Stimulated activated CD8-positive, alpha-beta memory T cell treated with anti-CD3 and anti-CD28 coated beads, Interleukin-7, amount 100 ng/mL, for 48 hours (primary cell): ENCODE results near the gene SPATA13.

Experiments
- DNase-seq, 2 donors: peaks; one replicate each; pipeline ENCODE4 v3.0.0-alpha.2; 2020; ENCODE audit warnings: low read depth in 1 of 2; ENCODE audit errors: extremely low read depth in 1 of 2

Gene SPATA13

DNA sequence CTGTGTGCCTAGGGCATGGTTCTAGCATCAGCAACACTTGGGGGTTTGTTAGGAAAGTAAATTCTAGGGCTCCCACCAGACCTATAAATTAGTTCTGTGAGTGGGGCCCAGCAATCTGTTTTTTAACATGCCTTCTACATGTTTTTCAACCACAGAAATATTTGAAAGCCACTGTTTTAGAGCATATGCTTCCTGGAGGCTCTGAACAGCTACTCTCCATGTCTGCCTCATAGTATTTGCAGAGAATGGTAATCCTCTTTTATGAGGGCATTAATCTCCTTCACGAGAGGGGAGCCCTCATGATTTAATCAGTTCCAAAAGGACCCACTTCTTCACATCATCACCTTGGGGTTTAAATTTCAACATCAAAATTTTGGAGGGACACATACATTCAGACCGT, 6.0 kb downstream of the SPATA13 start:
- DNase-seq = no peak

DNA sequence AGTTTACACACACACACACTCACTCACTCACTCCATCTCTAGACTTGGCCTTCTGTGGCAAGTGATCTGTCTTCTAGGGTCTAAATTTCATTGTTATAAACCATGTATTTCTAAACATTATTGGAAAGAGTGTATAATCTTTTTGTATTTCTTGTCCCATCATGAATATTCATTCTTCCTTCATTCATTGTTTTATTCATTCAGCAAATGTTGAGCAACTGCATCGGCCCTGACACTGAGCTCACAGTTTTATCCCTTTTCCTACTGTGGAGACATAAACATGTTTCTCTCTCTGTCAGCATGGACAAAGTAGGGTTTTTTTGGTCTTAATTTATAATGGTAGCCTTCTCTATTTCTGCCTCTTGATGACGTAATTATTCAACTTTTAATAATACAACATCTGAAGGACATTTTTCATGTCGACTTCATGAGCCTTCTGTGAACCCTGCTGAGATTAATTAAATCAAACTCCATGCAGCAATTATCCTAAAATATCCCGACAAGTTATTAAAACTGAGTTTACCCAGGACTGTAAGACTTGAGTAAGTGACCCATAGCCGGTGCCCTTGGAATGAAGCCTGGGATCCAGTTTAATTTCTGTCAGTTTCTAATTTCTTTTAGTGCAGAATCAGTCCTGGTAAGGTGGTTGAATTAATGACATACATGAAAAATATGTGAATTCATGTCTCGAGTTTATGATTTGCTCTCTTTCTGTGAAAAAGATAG, 7.3 kb downstream of the SPATA13 start:
- DNase-seq = no peak

DNA sequence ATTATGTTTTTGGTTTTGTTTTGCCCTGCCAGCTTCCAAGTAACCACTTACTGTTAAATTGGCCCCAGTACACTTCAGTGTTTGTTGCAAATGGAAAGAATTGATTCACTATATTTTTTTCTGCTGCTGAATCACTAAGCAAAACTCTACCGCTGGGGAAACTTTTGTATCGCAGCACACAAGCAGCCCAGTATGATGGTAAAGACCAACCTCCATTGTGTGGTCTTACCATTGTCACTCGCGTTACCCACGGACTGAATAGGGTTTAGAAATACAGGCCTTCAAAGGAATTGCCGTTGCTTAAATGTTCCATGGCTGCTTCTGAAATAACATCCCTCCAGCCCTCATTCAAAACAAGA, 7.9 kb downstream of the SPATA13 start:
- DNase-seq = peak in 1 of 2 donors; percentile 27

DNA sequence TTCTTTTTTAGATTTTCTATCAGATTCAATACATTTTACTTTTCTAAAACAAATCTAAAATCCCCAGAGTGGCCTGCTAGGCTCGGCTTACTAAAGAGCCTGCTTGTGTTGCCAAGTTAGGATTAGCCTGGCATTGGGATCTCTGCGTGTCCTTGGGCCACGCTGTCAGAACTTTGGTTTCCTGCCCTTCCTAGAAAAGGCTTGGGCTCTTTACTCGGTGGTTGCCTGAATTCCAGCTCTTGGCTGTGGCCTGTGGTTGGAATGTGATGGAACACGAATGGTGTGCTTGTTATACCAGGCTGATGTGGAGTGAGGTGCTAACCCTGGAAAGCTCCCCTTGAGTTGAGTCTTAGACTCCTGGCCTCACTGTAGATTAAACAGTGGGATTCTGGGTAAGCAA, 8.5 kb downstream of the SPATA13 start:
- DNase-seq = no peak

DNA sequence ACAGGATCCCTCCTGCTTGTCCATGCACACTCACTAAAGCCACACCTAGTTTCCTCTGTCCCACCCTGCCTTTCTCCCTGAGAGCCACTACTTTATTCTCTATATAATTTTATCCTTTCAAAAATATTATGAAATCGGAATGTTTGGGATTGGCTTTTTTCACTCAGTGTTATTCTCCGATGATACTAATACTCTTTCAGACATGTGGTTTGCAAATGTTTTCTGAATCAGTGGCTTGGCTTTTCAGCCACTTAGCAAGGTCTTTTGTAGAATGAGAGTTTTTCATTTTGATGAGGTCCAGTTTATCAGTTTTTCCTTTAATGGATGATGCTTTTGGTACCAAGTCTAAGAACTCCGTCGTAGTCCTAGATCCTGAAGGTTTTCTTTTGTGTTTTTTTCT, 11.6 kb downstream of the SPATA13 start:
- no peak for DNase-seq

DNA sequence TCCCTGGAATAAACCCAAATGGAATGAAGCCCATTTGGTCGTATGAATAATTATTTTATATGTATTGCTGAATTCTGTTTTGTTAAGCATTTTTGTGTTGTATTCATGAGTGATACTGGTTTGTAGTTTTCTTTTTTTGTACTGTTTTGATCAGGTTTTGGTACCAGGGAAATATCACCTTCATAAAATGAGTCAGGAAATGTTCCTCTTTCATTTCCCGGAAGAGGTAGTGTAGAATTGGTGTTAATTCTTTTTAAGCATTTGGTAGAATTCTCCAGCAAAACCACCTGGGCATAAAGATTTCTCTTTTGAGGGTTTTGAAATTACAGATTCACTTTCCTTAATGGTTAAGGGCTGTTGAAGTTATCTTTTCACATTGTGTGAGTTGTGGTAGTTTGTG, 13.3 kb downstream of the SPATA13 start:
- no peak for DNase-seq

DNA sequence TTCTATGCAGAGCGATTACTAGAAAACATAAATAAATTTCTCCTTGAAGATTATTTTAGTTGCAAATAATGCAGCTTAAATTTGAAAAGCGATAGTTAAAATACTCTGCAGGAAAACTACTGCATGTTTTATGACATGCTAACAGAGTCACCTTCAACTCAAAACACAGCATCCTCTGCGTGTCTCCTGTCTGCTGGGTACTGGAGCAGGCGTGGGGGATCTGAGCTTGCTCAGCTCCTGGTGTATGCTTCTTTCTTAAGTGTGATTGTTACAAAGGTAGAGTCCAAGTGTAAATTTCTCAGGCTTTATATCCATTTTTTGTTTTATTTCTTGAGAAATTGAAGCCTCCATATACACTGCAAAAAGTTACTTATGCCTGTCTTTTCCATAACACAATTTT, 15.3 kb downstream of the SPATA13 start:
- DNase-seq = no peak

DNA sequence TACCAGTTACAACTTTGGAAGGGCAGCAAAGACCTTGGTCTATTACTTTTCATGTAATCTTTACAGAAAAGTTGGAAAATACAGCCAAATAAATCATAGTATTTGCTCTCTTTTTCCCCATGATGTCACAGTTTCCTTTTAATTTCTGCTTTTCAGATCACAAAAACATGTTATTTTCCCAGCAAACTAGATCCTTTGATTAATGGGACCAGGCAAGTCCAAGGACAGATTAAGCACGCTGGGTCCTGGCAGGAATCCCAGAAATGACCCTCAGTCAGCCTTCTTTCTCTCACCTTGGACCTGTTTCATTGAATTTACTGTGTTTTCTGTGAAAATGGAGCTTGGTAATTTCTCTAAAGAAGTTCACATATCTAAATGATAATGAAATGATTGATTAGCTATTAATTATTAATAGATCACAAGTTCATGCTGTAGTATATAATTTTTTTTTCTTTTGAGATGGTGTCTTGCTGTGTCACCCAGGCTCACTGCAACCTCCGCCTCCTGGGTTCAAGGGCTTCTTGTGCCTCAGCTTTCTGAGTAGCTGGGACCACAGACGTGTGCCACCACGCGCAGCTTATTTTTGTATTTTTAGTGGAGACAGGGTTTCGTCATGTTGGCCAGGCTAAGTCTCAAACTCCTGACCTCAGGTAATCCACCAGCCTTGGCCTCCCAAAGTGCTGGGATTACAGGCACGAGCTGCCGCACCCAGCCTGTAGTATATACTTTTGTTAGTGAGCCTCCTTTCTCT, 16.0 kb downstream of the SPATA13 start:
- DNase-seq = no peak

DNA sequence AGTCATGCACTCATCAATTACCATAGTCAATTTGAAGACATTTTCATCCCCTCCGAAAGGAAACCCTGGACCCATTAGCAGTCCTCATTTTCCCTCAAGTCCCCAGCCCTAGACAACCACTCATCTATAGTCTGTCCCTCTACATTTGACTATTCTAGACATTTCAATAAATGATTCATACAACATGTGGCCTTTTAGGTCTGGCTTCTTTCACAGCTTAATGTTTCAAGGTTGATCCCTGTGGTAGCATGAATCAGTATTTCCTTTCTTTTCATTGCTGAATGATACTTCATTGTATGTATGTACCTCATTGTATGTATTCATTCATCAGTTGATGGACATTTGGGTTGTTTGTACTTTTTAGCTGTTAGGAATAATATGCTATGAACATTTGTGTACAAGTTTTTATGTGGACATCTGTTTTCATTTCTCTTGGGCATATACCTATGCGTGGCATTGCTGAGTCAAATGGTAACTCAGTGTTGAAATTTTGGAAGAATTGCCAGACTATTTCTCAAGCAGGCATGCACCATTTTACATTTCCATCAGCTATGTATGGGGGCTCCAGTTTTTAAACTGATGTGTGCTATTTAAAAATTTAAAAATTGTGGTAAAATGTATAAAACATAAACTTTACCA, 18.4 kb downstream of the SPATA13 start:
- DNase-seq = no peak

DNA sequence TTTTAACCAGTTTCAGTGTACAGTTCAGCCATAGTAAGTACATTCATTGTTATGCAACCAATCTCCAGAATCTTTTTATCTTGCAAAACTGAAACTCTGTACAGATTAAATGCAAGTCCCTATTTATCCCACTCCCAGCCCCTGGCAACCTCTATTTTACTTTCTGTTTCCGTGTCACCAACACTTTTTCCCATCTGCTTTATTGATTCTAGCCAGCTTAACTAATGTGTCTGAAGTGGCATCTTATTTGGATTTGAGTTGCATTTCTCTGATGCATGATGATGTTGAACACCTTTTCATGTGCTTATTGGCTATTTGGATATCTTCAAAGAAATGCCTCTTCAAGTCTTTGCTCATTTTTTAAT, 18.9 kb downstream of the SPATA13 start:
- DNase-seq = no peak

DNA sequence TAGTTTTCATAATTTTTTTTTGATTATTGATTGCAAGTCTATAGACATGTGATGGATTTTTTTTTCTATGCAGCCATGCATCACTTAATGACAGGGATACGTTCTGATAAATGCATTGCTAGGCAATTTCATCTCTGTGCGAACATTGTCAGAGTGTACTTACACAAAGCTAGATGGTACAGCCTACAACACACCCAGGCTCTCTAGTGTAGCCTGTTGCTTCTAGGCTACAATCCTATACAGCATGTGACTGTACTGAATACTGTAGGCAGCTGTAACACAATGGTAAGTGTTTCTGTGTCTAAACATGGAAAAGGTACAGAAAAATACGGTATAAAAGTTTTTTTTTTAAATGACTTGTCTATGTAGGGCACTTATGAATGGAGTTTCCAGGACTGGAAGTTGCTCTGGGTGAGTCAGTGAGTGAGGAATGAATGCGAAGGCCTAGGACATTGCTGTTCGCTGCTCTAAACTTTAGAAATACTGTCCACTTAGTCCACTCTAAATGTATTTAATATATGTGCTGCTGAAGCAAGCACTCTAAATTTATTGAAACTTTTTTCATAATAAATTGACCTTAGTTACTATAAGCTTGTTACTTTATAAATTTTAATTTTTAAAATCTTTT, 20.3 kb downstream of the SPATA13 start:
- no peak for DNase-seq

DNA sequence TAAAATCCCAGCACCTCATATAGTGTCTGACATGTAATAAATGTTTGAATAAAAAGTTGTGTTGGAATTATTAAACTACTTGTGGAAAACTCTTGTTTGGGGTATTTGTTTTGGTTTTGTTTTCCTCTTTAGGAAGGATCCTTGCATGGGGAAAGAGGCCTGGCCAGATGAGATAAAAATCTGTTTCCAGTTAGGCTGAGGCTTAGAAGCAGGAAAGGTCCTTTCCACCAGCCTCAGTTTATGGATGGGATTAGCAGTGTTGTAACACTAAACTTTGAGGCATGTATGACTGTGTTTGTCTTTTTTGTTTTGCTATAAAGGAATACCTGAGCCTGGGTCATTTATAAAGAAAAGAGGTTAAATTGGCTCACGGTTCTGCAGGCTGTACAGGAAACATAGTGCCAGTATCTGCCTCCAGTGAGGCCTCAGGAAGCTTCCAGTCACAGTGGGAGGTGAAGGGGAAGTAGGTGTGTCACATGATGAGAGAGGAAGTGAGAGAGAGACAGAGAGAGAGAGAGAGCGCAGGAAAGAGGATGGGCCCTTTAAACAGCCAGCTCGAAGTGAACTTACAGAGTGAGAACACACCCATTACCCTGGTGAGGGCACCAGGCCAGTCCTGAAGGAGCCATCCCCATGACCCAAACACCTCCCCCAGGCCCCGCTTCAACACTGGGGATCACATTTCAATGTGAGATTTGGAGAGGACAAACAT, 21.6 kb downstream of the SPATA13 start:
- no peak for DNase-seq

DNA sequence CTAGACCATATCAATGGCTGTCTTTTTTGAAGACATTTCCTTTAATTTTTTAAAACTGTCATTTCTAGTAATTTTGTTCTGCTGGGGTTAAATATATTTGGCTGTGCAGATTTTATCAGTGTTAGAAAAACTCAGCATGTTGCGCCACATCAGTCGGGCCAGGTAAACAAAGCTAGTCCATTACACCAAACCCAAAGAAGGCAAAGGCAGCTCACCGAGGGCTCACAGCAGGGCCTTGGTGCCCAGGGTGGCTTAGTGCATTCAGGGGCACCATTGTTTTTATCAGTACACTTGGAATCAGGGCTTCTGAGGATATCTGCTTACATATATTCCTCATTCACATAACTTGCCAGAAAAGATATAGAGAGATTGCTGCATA, 22.2 kb downstream of the SPATA13 start:
- DNase-seq = no peak

DNA sequence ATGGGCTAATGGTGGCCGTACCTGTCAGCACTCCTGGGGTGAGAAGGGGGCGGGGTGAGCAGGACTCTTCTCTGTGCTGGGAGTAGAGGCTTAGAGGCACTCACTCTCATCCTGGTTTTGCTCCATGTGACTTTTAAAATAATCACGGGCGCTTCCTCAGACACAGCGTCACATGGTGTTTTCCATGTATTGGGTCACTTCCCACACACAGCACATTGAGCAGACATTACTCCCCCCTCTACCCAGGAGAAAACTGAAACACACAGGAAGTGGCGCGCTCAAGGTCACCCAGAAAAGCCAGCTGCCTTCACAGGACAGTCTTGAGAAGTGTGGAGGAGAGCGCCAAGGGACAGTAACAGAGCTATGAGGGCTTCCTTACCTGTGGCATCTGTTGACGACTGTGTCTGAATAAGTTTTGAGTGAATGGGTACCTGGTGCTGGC, 23.2 kb downstream of the SPATA13 start:
- no peak for DNase-seq

DNA sequence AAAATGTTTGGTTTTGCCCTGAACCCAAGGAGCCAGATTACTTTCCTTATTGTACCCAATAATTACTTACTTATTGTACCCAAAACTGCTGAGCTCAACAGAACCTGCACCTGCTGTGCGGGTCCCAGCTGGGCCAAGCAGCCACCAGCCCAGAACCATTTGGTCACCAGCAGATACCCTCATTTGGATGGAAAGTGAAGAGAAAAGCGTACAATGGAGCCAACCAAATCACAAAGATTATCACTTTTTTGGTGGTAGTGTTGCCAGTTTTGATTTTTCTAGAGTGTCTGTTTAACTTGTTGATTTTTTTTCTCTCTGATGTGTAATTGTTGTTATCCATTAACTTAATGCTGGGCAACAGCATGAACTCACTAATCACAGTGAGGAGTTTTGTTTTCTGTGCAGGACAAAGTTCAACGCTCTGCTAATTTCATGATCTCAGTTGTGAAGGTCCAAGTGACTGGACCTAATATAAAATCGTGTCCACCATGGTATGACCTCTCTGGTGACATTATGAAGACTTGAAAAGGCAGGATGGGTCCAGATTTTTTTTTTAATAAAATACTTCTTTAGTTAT, 23.8 kb downstream of the SPATA13 start:
- no peak for DNase-seq

DNA sequence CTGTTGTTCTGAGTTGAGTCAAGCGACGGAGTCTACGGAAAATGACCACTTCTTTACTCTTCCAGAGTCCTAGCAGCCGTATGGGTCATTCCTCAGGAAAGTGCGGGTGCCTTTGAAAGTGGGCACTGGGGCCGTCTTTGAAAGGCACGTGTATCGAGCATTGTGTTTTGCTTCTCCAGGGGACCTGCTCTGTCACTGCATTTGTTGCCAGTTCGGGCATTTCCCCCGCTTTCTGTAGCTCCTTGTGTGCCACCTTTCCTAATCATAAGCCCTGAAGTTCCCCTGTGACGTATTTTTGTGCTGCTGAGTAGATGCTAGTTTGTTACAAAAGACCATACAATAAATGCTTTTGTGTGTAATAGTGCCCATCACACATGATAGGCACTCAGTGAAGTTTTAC, 24.4 kb downstream of the SPATA13 start:
- DNase-seq = no peak

DNA sequence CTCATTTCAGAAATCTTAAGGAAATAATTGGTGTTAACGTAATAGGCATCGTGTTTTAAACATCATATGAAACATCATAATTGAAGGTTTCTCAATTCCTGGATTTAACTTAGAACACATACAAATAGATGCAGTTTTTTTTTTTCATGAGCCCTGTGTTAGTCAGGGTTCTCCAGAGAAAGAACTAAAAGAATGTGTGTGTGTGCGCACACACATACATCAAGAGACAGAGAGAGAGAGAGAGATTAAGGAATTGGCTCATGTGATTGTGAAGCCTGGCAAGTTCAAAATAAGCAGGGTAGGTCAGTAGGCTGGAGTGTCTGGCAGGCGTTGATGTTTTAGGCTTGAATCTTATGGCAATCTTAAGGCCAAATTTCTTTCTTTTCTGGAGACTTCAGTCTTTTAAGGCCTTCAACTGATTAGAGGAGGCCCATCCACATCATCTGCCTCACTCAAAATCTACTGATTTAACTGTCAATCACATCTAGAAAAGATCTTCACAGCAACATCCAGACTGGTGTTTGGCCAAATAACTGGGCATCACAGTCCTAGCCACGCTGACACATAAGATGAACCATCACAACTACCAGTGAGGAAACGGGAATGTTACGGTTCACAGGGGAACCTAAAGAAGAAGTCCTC, 25.2 kb downstream of the SPATA13 start:
- no peak for DNase-seq

DNA sequence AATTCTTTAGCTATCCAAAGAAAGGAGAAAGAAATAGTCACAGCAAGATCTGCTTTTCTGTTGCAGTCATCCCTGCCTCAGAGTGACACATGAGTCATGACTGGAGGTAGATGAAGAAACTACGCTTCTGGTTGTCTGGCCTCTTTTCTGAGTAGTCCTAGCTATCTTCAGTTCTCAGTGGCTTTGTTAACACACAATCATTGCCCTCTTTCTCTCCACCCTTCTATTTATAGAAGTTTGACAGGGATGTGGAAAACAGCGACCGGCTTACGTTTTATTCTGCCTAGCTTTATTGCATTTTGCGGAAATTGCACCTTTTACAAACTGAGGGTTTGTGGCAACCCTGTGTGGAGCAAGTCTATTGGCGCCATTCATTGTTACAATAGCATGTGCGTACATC, 26.7 kb downstream of the SPATA13 start:
- DNase-seq = peak in 1 of 2 donors; percentile 20

DNA sequence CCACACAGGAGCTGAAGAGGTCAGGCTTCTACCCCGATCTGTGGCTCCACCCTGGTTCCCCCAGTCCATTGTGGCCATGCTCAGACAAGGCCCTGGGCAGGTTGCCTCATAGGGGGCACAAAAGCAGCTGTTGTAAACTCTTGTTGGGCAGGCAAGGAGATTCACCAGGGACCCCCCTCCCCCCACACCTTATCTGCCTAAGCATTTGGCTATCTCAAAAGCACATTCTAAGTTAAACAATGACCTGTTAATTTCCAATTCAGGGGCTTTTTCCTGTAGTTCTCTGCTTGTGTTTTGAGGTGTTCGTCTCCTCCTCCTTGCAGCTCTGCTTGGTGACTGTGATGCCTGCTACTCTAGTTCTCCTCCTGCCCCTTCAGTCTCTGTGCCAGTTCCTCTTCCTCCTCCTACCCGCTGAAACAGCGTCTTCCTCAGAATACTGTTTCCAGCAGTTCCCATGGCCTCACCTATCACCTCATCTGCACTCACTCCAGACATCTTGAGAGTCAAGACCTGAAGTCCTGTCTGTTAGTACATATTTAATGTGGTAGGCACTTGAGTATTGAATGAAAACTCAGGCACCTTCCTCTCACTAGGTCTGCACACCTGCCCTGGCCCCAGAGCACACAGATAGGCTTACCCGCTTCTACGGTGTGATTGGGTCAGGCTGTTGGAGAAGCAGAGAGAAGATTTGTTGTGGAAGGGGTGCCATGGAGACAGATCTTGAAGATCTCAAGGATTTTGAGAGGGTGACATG, 31.7 kb downstream of the SPATA13 start:
- DNase-seq = no peak

DNA sequence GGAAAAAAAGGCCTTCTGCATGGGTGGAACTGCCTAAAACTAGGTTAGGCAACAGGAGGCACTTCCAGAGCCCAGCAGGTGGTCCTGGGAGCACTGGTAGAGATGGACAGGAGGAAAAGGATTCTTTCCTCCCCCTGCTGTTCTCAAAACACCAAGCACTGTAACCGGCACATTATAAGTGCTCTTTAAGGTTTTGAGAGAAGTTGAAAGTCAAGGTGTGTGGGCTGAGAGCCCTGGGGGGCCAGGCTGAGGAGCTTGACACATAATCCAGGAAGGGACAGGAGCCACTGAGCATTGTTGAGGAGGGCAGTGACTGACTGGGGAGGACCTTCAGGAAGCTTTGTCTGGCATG, 32.3 kb downstream of the SPATA13 start:
- DNase-seq = no peak
